DMS 273 (cell line): ENCODE data around the gene LIAS.
"Not testable (repeated sequence)": the region's sequence is repeated elsewhere in the genome, so short reads cannot be mapped to it uniquely, and the experiment has no call there.

Experiments
- DNase-seq: peaks from one replicate; lab custom pipeline; 2025; ENCODE audit not compliant: unreplicated experiment; lab: John Stamatoyannopoulos, UW

The LIAS gene

GRCh38 chr4:39458505-39459300 lies at the start of gene LIAS, which contains the start of gene RPL9:
Gene LIAS (plus strand): TSS chr4:39459056. CDS start chr4:39459118, 62 bp downstream.
Gene RPL9 (minus strand): TSS chr4:39458922. CDS start chr4:39458439, 483 bp downstream.
- peak; percentile 97 for DNase-seq

- DNase-seq, result no peak
Measured at GRCh38 chr4:39410415-39410814, 48.4 kb upstream of the LIAS start.

GRCh38 chr4:39411561-39411960 lies 47.3 kb upstream of the LIAS start:
- not testable (repeated sequence) for DNase-seq

GRCh38 chr4:39415678-39416283 lies 43.1 kb upstream of the LIAS start:
- DNase-seq, result no peak

- DNase-seq, result no peak
Measured at GRCh38 chr4:39422247-39422646, 36.6 kb upstream of the LIAS start.

- not testable (repeated sequence) for DNase-seq
Measured at GRCh38 chr4:39425297-39425696, 33.6 kb upstream of the LIAS start.

GRCh38 chr4:39426728-39427127 lies 32.1 kb upstream of the LIAS start:
- no peak for DNase-seq

- no peak for DNase-seq
Measured at GRCh38 chr4:39427520-39428114, 31.2 kb upstream of the LIAS start.

- DNase-seq, result no peak
Measured at GRCh38 chr4:39429476-39430334, 29.2 kb upstream of the LIAS start.

GRCh38 chr4:39433878-39434492 lies 24.9 kb upstream of the LIAS start:
- peak; percentile 7 for DNase-seq

GRCh38 chr4:39435659-39436563 lies 22.9 kb upstream of the LIAS start:
- DNase-seq, result peak; percentile 7

GRCh38 chr4:39441593-39441992 lies 17.3 kb upstream of the LIAS start:
- no peak for DNase-seq

- DNase-seq, result no peak
Measured at GRCh38 chr4:39442998-39443397, 15.9 kb upstream of the LIAS start.

- no peak for DNase-seq
Measured at GRCh38 chr4:39446483-39446841, 12.4 kb upstream of the LIAS start.

GRCh38 chr4:39446842-39447573 lies 11.8 kb upstream of the LIAS start:
- DNase-seq, result no peak

- peak; percentile 32 for DNase-seq
Measured at GRCh38 chr4:39450618-39451017, 8.2 kb upstream of the LIAS start.

GRCh38 chr4:39451423-39452023 lies 7.3 kb upstream of the LIAS start:
- DNase-seq, result peak; percentile 39

GRCh38 chr4:39452153-39452859 lies 6.5 kb upstream of the LIAS start:
- DNase-seq, result peak; percentile 31
